ENCODE results near the gene ASPSCR1.
A peak's percentile ranks its signal among the peaks of the same experiment; 100 is the strongest.

The ASPSCR1 gene, protein sequence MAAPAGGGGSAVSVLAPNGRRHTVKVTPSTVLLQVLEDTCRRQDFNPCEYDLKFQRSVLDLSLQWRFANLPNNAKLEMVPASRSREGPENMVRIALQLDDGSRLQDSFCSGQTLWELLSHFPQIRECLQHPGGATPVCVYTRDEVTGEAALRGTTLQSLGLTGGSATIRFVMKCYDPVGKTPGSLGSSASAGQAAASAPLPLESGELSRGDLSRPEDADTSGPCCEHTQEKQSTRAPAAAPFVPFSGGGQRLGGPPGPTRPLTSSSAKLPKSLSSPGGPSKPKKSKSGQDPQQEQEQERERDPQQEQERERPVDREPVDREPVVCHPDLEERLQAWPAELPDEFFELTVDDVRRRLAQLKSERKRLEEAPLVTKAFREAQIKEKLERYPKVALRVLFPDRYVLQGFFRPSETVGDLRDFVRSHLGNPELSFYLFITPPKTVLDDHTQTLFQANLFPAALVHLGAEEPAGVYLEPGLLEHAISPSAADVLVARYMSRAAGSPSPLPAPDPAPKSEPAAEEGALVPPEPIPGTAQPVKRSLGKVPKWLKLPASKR

DNA sequence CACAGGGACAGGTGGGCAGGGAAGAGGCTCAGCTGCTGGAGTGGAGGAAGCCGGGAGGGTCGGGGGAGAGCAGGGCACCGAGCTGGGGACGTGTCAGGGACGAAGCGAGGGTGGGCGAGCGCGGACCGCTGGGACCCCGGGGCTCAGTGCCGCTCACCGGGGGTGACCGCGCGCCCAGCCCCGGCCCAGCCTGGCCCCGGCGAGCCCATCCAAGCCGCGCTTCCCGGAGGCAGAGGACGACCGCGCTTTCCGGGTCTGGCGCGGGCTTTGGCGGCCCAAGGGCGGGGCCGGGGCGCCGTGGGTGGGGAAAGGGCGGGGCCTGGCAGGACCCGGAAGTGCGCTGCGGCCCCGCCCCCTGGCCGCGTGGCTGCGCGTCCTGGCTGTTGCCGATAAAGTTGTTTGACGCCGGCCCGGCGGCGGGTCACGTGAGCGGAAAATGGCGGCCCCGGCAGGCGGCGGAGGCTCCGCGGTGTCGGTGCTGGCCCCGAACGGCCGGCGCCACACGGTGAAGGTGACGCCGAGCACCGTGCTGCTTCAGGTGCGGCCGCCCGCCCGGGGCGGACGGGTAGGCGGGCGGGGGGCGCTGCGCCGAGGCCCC is at the start of gene ASPSCR1:
Gene ASPSCR1, plus strand, starts transcription at position 419 of the 598 bp plus-strand sequence. Its CDS starts 18 bp downstream, at position 437.
- peak; percentile 79 for DNase-seq

DNA sequence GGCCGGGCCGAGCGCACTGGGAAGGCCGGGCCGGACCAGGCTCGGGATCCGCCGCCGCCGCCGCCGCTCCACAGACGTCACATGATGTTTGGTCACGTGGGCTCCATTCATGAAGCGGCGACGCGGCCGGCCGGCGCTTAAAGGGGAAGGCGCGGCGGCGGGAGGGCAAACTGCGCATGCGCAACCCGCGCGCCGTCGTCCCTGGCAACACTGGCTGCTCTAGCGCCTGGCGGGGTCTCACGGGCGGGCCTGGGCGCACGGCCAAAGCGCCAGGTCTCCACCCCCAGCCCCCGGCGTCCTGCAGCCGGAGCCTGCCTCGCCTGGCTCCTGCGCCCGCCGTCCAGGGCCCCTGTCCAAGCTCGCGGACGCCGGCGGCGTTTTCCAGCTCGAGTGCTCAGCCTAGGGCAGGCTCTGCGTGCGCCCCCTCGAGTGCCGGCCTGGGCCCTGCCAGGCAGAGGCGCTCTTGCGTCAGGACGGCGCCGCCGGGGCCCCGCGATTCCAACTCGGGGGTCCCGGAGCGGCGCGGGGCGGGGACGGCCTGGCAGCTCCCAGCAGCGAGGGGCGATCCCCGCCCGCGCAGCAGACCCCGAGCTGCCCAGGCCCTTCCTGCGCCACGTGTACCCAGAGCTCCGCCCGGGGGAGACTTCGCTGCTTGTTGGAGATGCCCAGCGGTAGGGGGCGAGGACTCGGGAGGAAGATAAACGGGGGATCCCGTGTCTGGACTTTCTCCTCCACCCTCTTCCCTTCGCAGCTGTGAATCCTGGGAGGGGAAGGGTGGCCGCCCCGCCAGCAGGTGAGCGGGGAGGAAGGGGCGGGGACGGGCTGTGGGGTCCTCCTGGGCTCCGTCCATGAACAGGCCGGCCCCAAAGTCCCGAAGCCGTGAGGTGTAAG is 49.5 kb upstream of the ASPSCR1 start, which contains the start of gene MAFG:
Gene MAFG, minus strand, starts transcription at position 83 of the 891 bp plus-strand sequence. CDS start 4,550 bp downstream, outside the sequence.
- DNase-seq = peak; percentile 87

DNA sequence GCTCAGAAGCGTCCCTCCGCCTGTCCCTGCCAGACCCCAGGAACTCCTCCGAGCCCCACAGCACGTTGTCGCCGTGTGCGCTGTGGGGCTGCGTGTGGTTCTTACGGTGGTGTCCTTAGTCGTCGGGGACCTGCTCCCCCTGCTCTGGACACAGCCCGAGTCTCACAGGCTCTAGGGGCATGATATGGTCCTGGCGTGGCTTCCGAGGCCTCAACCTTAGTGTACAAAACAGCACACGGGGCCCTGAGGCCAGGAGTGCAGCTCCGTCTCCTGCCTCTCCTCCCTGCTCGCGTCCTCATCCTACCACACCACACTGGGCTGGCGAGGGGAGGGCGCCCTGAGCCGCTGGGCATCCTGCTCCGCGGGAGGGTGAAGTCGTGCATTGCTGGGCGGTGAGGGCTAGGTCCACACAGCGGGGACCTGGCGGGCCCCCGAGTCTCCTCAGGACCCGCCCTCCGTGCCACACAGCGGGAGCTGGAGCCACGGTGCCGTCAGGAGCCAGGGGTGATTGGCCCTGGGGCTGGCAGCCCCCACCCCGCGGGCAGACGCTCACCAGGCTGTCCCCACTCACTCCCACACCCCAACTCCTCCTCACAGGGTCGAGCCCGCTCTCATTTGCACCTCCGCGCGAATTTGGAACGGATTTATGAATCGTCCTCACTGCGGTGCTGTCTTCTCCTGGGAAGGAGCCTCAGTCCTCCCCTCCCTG is 48.7 kb upstream of the ASPSCR1 start:
- no peak for DNase-seq

DNA sequence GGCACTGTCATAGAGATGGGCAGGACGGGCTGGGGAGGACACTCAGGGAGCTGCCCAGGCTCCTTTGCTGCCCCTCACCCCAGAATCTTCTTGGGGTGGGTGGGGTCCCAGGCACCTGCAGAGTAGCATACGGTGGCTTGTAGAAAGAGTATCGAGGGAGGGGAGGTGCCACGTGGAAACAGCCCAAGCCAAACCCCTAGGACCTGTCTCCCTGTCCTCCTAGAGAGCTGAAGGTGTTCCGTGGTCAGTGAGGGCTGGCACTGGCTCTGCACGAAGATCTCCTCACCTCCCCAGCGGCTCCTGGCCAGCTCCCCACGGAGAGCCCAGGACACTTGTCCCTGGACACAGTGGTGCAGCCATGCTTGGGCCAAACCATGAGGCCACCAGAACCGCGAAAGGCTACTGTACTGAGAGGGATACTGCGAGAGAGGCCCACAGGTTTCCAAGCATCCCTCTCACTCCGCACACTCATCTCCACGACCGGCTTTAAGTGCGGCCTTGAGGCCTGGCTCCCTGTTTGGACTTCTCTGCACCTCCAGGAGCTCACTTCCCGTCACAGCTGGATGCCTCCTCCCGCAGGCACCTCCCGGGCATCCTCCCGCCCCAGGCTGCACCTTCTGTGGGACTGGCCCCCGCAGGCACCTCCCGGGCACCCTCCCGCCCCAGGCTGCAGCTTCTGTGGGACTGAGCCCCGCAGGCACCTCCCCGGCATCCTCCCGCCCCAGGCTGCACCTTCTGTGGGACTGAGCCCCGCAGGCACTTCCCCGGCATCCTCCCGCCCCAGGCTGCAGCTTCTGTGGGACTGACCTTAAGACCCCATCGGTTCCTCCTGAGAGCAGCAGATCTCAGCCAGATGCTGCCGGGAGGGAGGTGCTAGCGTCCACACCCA is 47.9 kb upstream of the ASPSCR1 start:
- no peak for DNase-seq

DNA sequence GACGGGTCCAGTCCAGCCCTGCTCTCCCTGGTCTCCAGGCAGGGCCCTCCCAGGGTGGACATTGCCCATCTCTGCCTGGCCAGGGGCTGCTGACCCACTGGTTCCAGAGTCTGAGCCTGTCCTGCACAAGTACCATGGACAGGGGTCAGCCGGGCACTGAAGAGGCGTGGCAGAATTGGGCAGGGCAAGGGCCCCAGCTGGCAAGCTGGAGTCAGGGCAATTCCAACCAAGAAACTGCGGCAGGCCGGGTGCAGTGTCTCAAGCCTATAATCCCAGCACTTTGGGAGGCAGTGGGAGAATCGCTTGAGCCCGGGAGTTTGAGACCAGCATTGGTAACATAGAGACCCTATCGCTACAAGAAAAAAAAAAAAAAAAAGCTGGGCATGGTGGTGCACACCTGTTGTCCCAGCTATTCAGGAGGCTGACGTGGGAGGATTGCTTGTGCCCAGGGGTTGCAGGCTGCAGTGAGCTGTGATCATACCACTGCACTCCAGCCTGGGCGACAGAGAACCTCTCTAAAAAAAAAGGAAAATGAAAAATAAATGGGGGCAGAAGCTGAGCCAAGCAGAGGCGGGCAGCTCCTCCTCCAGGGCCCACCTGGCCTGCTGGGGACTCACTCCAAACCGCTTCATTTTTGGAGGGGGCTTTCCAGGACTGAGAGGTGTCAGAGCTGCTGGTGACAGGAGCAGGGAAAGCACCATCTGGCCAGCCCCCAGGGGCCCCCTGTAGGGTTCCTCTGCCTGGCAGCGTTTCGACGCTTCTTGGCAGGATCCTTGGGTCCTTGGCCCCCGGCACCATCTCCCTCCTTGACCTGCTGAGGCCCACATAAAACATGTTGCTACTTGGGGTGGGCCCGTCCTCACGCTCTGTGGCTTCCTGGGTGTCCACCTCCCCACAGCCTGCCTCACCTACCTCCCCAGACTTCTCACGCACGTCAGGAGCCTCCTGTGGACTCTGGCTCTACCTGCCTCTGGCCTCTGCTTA is 47.0 kb upstream of the ASPSCR1 start:
- DNase-seq = no peak

DNA sequence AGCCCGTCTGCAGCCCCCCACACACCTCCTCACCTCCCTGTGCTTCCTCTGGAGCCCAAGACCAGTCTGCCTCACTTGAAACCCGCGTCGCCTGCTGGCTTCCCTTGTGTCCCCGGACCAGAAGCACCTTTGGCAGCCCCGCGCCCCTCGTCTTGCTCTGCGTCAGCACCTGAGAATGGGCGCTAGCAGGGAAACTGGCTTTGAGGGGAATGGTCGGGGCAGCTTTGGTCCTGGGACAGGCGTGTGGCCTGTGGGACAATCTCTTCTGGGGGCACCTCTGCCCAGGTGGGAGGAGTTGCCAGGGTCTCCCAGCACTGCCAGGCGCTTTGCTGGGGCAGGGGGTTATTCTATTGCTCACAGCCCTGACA is 46.3 kb upstream of the ASPSCR1 start:
- DNase-seq = no peak

DNA sequence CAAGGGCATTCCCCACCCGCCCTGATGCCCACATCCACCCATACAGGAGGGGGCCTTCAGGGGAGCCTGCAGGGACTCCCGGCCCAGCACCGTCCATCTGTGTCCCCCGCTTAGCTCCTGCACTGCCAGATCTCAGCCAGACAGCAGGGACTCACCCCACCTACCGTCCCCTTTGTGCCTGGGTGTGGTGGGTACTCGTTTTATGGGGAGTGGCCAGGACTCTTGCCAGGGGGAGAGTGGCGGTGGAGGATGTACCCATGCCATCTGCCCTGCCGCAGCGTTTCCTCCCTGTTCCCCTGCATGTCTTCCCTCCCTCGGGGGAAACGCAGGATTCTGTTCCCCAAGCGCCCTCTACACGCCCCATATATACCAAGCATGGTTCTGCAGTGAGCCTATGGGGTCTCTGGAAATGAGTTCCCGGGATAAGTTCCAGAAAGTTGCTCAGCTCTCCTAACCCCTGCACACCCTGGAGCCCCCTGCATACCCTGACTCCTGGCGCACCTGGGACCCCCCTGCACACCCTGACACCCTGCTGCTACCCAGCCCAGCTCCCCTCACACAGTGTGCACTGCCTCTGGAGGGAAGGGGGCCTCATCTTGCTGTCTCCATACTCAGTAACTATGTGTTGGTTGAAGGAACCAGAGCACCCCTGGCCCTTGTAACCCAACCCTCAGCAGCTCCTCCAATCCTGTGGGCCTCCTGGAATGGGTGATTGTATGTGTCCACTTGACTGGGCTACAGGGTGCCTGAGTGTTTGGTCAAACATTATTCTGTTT is 45.7 kb upstream of the ASPSCR1 start:
- DNase-seq = peak; percentile 55

DNA sequence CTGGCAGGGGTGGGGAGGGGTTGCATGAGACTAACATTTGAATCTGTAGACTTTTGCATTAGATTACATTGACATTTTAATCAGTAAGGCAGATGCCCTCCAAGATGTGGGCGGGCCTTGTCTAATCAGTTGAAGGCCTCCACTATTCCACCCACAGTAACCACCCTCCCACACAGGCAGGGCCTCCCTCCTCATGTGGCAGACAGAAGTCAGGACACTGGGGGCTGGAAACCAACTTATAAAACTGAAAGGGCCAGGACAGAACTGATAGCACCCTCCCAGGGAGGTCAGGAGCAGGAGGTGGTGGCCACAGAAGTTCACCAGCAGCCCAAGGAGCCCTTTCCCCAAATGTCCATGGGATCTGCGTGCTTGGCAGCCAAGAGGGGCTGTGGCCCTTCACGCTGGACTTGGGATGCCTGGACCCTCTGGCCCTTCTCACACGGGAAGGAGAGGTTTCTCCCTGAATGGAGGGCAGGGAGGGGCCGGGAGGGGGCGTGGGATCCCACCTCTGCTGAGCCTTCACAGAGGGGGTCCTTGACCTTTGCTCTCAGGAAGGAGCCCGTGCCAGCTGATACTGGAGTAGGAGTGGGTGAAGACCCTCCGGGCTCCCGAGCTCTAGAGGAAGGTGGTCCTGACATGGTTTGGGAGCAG is 45.0 kb upstream of the ASPSCR1 start:
- no peak for DNase-seq

DNA sequence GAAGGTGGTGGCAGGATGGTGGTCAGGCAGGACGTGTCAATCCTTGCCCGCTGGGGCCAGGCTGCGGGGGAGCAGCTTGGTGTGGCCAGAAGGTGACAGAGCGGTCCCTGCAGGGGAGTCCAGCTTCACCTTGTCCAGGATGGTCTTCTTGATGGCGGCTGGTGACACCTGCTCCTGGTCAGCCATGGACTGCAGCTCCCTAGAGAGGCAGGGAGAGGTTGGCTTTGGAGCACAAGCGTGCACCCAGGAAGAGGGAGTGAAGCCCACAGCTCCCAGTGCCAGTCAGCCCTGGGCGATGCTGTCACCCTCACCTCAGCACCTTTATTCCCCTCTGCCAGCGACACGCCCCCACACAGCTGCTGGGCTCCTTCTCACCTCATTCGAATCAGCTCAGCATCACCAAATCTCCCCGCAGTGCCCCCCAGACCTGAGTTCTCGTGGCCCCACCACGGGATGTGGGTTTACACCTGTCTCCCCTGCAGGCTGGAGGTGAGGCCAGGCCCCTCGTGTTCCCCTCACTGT is 44.2 kb upstream of the ASPSCR1 start:
- no peak for DNase-seq

DNA sequence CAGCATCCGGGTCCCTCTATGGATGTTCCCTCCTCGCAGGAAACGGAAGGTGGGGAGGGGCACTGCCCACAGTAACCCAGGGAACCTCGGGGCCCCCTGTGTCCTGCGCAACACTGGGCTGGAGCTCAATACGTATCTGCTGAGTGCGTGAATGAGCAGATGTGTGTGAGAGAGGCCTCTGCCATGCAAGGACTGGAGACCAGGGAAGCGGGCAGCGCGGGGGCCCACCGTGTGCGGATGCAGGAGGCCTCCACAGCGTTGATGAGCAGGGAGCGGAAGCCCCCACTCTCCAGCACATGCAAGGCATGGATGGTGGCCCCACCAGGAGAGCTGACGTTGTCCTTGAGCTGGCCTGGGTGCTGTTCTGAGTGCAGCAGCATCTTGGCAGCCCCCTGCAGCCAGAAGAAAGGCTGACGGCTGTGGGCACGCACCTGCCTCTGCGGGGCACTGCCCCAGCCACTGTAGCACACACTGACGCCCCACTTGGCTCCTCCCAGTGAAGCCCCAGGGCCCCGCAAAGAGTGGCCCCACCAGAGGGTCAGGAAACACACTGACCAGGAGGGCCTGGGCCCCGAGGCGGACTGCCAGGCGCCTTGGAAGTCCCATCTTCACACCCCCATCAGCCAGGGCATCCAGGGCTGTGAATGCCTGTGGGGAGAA is 43.2 kb upstream of the ASPSCR1 start:
- no peak for DNase-seq

DNA sequence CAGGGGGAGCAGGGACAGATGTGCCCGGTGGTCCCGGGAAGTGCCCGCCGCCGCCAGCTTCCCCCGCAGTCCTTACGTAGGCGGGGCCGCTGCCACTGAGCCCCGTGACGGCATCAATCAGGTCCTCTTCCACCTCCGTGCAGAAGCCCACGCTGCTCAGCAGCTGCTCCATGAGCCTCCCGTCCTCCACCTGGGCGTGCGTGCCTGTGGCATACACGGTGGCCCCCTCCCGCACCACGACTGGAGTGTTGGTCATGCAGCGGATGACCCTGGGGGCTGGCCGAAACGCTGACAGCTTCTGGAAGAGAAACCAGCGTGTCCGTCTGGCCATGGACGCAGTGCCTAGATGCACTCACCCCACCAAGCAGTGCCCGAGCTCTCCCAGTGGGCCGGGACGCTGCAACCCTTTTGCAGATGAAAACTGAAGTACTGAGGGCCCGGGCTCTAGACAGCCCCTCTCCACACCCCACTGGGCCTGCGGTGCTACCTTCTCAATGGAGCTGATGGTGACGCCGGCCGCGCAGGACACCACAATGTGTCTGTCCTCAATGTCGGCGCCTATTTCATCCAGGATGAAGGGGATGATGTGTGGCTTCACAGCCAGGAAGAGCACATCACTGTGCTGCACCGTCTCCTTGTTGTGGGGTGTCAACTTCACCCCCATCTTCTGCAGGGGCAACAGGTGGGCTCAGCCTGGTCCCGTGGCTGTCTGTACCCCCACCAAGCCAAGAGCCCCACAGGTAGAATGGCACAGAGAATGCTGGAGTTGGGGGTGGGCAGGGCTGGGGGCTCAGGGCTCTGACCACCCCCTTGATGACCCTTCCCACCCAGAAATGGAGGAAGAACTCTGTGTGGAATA is 42.4 kb upstream of the ASPSCR1 start:
- no peak for DNase-seq

DNA sequence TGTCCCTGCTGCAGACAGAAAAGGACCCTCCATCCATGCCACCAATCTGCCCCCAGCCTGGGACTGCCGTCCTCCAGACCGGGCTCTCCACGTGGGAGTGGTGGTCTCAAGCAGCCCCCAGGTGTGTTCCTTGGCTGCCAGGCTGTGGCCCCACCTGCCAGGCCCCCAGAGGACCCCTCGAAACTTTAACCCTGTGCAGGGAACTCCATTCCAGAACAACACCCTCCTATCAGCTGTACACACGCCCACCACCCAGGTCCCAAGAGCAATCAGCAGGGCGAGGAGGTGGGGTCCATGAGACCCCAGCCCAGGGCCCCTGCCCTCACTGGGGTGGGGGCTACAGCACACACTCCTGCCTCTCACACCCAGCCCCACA is 41.7 kb upstream of the ASPSCR1 start:
- no peak for DNase-seq

DNA sequence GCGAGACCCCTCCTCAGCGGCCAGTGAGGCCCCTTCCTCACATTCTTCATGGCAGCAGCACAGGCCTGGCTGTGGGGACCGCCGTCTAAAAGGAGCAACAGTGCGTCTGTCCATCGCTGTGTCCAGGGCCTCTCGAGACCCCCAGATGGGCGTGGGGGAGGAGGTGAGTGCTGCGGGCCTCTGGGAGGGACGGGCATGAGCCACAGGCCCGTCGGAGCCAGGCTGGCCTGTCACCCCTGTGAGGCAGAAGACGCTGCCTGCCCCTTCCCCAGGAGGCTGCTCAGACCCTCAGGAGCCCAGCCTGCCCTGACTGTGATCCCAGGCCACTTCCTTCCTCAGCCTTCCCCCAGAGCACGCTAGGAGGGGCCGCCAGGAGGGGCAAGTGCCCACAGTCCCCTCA is 38.2 kb upstream of the ASPSCR1 start:
- DNase-seq = no peak

DNA sequence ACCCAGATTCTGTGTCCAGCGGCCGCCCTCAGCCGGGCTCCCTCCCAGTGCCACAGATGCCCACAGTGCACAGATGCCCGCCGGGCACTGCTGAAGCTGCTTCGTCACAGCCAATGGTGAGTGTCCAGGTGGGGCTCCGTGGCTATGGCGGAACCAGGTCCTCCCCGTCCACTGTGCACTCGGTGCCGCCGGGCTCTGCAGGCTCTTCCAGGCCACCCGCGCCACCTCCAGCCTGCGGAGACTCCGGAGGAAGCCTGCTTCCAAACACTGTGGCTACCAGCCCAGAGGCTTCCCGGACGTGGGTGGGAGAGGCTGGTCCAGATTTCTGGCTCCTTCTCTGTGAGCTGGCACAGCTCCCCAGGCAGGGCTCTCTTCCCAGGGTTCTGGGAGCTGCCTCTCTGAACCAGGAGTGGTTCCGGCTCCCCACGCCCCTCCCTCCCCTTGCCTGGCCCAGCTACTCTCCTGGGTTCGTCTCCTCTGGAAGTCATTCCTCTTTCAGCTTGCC is 37.5 kb upstream of the ASPSCR1 start:
- no peak for DNase-seq

DNA sequence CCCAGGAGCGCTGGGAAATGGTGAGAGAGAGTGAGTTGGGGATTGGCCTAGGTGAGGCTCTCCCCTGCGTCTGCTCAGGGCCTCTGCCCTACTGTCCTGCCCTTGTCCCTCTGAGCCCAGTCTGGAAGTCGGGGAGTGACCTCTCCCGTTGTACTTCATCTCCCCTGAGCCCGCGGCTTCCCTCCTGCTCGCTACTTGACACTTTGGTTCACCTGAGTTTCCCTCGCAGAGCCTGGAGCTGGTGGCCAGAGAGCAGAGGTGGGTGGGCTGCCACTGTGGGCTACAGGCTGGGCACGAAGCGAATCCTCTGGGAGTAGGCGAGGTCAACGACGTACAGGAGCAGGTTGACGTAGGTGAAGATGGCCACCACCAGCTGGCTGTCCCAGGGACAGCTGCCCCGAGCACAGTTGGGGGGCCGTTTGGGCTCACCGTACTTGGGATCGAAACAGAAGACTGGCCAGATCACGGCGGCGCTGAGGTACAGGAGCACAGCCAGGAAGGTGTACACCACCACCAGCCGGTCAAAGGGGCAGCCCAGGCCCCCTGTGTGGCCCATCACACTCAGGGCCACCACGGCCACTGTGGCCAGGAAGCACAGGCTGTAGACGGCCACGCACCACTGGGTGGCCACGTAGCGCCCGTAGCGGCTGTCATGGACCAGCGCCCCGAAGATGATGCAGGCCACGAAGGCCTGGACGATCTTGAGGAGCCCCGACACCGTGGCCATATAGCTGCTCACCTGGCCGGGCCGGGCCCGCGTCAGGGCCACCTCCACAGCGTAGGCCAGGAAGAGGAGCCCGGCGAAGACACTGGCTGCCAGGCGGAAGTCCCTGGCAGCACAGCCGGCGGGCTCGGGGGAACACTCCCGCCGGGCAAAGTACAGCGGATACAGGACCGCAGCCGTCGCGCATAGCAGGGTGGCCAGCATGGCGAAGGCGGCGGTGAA is 36.6 kb upstream of the ASPSCR1 start:
- DNase-seq = no peak

Data from NCI-H2029 (cell line).